ENCODE data around the gene RABEP1. TPM values are rescaled to one million over a fixed set of nuclear protein-coding genes. Genes with fewer than 3 reads are reported as not detected.

The RABEP1 gene
- total RNA-seq, 1 donor from 2014 or later: 50.1 TPM

DNA sequence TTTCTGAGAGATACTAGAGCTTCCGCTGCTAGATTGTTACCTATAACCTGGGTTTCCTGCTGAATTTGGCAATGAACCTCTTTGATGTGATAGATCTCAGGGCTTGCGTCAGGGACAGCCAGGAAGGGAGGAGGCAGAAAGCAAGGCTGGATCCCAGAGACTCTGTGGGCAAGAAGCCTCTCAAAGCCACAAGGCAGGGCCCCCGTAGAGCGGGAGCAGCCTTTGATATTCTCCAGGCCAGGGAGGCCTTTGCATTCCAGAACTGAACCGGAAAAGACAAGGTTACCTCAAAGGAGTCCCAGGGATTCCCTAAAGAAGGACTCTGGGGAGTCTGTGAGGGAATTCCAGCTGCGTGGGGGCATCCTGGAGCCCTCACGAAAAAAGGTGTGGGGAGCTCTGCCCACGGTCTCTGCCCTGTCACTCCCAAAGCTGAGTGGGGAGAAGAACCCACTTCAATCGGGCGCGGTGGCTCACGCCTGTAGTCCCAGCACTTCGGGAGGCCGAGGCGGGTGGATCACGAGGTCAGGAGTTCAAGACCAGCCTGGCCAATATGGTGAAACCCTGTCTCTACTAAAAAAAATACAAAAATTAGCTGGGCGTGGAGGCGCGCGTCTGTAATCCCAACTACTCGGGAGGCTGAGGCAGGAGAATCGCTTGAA, 33.1 kb upstream of the RABEP1 start:
- H3K36me3 Mint-ChIP-seq (ENCODE audit: unreplicated experiment): no peaks in the 10 kb centered on the region
- no peak overlapping the region for H3K4me3 Mint-ChIP-seq (ENCODE audit: unreplicated experiment)
- H3K4me1 Mint-ChIP-seq (ENCODE audit: unreplicated experiment): peaks cover 3% of the 10 kb centered on the region
- TF ChIP-seq, protein P1, sequence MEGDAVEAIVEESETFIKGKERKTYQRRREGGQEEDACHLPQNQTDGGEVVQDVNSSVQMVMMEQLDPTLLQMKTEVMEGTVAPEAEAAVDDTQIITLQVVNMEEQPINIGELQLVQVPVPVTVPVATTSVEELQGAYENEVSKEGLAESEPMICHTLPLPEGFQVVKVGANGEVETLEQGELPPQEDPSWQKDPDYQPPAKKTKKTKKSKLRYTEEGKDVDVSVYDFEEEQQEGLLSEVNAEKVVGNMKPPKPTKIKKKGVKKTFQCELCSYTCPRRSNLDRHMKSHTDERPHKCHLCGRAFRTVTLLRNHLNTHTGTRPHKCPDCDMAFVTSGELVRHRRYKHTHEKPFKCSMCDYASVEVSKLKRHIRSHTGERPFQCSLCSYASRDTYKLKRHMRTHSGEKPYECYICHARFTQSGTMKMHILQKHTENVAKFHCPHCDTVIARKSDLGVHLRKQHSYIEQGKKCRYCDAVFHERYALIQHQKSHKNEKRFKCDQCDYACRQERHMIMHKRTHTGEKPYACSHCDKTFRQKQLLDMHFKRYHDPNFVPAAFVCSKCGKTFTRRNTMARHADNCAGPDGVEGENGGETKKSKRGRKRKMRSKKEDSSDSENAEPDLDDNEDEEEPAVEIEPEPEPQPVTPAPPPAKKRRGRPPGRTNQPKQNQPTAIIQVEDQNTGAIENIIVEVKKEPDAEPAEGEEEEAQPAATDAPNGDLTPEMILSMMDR (IDR thresholded peaks at IDR 0.05): no peak
- no peak overlapping the region for H3K27ac Mint-ChIP-seq (ENCODE audit: unreplicated experiment)
- no peaks in the 10 kb centered on the region for H3K9me3 Mint-ChIP-seq (ENCODE audit: unreplicated experiment)
- H3K27me3 Mint-ChIP-seq (ENCODE audit: unreplicated experiment): peaks cover 2% of the 10 kb centered on the region
- no peak for DNase-seq (ENCODE audit: extremely low spot score, unreplicated experiment)

DNA sequence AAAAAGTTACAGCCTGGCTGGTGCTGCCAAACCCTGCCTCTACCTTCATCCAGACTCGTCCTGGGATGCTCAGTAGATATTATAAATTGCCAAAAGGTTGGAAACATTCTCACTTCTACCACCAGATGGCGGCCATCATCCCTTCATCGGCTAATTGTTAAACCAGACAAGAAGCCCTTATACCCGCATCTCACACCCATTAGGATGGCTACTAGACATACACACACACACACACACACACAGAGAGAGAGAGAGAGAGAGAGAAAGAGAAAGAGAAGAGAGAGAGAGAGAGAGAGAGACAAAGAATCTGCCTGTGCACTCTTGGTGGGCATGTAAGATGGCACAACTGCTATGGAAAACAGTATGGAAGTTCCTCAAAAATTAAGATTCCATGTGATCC, 32.5 kb upstream of the RABEP1 start:
- DNase-seq (ENCODE audit: extremely low spot score, unreplicated experiment): no peak
- H3K27ac Mint-ChIP-seq (ENCODE audit: unreplicated experiment): no peak overlapping the region

DNA sequence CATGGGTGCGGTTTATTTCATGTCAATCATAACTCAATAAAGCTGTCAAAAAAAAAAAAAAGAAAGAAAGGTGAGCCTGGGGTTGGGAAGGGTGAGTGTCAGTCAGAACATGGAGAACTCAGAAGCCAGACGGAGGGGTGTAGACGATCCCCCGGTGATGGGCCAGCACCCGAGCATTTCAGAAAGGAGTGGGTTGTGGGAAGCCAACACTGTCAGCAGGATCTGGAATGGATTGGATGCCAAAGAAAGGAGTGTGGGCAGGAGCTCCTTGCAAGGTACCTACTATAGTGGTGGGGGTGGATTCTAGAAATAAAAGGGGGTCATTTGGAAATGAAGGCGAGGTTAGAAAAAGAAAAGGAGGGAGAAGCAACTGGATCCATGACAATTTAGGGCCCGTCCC, 27.7 kb upstream of the RABEP1 start:
- no peak overlapping the region for H3K4me3 Mint-ChIP-seq (ENCODE audit: unreplicated experiment)
- no peak for DNase-seq (ENCODE audit: extremely low spot score, unreplicated experiment)
- no peaks in the 10 kb centered on the region for H3K9me3 Mint-ChIP-seq (ENCODE audit: unreplicated experiment)
- H3K27ac Mint-ChIP-seq (ENCODE audit: unreplicated experiment): no peak overlapping the region
- peaks cover 3% of the 10 kb centered on the region for H3K4me1 Mint-ChIP-seq (ENCODE audit: unreplicated experiment)
- TF ChIP-seq, protein P1 (IDR thresholded peaks at IDR 0.05): no peak
- peaks cover 5% of the 10 kb centered on the region for H3K27me3 Mint-ChIP-seq (ENCODE audit: unreplicated experiment)
- H3K36me3 Mint-ChIP-seq (ENCODE audit: unreplicated experiment): no peaks in the 10 kb centered on the region

More for the DNA sequence above, 32.5 kb upstream of the RABEP1 start:
- Mint-ChIP-seq H3K9me3 (ENCODE audit: unreplicated experiment) (no peaks in the 10 kb centered on the region), H3K4me1 (ENCODE audit: unreplicated experiment) (peaks cover 3% of the 10 kb centered on the region), H3K4me3 (ENCODE audit: unreplicated experiment) (no peak overlapping the region), H3K36me3 (ENCODE audit: unreplicated experiment) (no peaks in the 10 kb centered on the region), H3K27me3 (ENCODE audit: unreplicated experiment) (peaks cover 2% of the 10 kb centered on the region)
- TF ChIP-seq, protein P1 (IDR thresholded peaks at IDR 0.05): peak; percentile 69

DNA sequence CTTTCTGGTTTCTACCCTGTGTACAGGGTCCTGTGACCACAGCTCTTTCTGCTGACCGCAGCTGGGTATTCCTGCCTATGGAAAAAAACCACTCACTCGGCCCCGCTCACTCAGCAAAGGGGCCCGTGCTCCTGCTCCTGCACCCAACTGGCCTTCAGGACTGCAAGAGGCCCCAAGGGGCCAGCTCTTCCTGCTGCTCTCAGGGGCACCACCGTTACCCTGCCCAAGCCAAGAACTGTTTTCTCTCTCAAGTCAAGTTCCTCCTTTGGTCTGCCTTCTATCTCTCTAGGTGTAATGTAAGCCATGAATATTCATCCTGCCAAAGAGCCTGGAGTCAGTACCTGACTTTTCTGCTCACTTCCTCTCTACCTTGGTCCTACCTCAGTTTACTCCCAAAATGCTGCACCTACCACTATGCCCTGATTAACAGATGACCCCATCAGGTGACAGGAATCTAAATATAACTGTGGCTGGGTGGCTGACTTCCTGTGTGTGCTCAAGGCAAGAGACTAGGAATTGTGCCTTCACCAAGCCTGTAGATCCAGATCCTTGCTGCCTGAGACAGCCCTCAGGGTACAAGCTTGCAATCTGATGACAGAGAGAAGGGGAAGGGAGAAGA, 27.1 kb upstream of the RABEP1 start:
- H3K36me3 Mint-ChIP-seq (ENCODE audit: unreplicated experiment): no peaks in the 10 kb centered on the region
- H3K27ac Mint-ChIP-seq (ENCODE audit: unreplicated experiment): no peak overlapping the region
- H3K4me1 Mint-ChIP-seq (ENCODE audit: unreplicated experiment): no peaks in the 10 kb centered on the region
- DNase-seq (ENCODE audit: extremely low spot score, unreplicated experiment): no peak
- H3K9me3 Mint-ChIP-seq (ENCODE audit: unreplicated experiment): no peaks in the 10 kb centered on the region
- peaks cover 5% of the 10 kb centered on the region for H3K27me3 Mint-ChIP-seq (ENCODE audit: unreplicated experiment)
- TF ChIP-seq, protein P1 (IDR thresholded peaks at IDR 0.05): no peak
- H3K4me3 Mint-ChIP-seq (ENCODE audit: unreplicated experiment): no peak overlapping the region

DNA sequence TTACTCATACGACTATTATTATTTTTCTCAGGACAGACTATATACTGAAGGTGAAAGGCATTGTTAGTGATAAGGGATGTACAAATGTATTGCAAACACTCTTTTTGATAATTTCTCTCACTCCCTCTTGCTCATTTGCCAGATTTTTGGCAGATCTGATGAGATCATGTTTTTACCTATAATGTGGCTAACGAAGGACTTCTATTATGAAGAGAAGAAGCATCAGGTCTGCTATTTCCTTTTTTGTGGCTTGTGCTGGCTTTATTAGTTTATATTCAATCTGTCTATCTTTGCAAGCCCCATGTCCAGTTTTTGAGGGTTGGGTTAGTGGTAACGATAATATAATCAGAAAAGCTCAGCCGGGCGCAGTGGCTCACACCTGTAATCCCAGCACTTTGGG, 25.0 kb upstream of the RABEP1 start:
- no peaks in the 10 kb centered on the region for H3K9me3 Mint-ChIP-seq (ENCODE audit: unreplicated experiment)
- DNase-seq (ENCODE audit: extremely low spot score, unreplicated experiment): no peak
- peaks cover 5% of the 10 kb centered on the region for H3K27me3 Mint-ChIP-seq (ENCODE audit: unreplicated experiment)
- no peaks in the 10 kb centered on the region for H3K4me1 Mint-ChIP-seq (ENCODE audit: unreplicated experiment)
- H3K4me3 Mint-ChIP-seq (ENCODE audit: unreplicated experiment): no peak overlapping the region
- H3K36me3 Mint-ChIP-seq (ENCODE audit: unreplicated experiment): no peaks in the 10 kb centered on the region
- TF ChIP-seq, protein P1 (IDR thresholded peaks at IDR 0.05): no peak
- H3K27ac Mint-ChIP-seq (ENCODE audit: unreplicated experiment): no peak overlapping the region

Data from osteocyte (in vitro differentiated cells).